ENCODE results near the gene HMGB2.

GRCh38 chr4:173287486-173287885 is 46.7 kb downstream of the HMGB2 start:
- TF ChIP-seq CTCF (IDR thresholded peaks at IDR 0.05; ENCODE audit: low read length) (no peak), EZH2 (IDR thresholded peaks at IDR 0.05; ENCODE audit: borderline replicate concordance, low read length) (no peak)

Data from OCI-LY1 (cell line).